ENCODE measurements around the gene PRRC2A. TPM values are rescaled to one million over a fixed set of nuclear protein-coding genes. Genes with fewer than 3 reads are reported as not detected.

Gene PRRC2A
- total and polyA plus RNA-seq, 10 donors = 84.1 to 198 (median 155) TPM

DNA sequence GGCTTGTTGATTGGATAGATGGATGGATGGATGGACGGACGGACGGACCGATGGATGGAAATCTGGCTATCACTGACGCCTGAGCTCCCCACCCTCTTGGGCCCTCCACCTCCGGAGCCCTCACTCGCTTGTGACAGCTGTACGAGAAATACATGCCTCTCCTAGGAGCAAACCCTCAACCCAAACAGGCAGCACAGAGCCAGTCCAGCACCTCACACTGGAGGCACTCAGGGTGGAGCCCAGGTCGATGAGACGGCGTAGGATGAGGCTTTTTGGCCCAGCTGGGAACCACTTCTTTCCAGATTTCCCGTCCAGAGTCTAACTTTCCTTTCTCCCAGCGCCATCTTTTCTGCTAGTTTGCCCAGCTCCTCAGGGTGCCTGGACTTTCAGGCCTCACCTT lies 63.1 kb downstream of the PRRC2A start:
- Histone ChIP-seq H3K27ac (peak overlapping the region in 2 of 8 donors; percentile 23 to 59), H3K4me1 (peaks cover 7 to 41% (median 29%) of the 10 kb centered on the region in 6 donors), H3K4me3 (peak overlapping the region in 2 of 8 donors; percentile 19 to 23), H3K9me3 (no peaks in the 10 kb centered on the region), H3K27me3 (replicated peaks in 1 of 7) (no peaks in the 10 kb centered on the region), H3K36me3 (peaks cover 0 to 49% (median 35%) of the 10 kb centered on the region in 6 donors)
- TF ChIP-seq, protein P1, sequence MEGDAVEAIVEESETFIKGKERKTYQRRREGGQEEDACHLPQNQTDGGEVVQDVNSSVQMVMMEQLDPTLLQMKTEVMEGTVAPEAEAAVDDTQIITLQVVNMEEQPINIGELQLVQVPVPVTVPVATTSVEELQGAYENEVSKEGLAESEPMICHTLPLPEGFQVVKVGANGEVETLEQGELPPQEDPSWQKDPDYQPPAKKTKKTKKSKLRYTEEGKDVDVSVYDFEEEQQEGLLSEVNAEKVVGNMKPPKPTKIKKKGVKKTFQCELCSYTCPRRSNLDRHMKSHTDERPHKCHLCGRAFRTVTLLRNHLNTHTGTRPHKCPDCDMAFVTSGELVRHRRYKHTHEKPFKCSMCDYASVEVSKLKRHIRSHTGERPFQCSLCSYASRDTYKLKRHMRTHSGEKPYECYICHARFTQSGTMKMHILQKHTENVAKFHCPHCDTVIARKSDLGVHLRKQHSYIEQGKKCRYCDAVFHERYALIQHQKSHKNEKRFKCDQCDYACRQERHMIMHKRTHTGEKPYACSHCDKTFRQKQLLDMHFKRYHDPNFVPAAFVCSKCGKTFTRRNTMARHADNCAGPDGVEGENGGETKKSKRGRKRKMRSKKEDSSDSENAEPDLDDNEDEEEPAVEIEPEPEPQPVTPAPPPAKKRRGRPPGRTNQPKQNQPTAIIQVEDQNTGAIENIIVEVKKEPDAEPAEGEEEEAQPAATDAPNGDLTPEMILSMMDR (IDR thresholded peaks at IDR 0.05 in 8 of 11, conservative IDR thresholded peaks at IDR 0.05 in 3 of 11) = no peak
- TF ChIP-seq POLR2A (IDR thresholded peaks at IDR 0.05) (no peak), POLR2AphosphoS5 (IDR thresholded peaks at IDR 0.05) (no peak)
- 84 to 90% (median 88%) methylated on average over 13 of the region's 13 CpGs for WGBS, 5 donors
- DNase-seq = no peak
- intact Hi-C loops (cut with DNase I; ENCODE audit: low total_unique reads) = no loop called here

DNA sequence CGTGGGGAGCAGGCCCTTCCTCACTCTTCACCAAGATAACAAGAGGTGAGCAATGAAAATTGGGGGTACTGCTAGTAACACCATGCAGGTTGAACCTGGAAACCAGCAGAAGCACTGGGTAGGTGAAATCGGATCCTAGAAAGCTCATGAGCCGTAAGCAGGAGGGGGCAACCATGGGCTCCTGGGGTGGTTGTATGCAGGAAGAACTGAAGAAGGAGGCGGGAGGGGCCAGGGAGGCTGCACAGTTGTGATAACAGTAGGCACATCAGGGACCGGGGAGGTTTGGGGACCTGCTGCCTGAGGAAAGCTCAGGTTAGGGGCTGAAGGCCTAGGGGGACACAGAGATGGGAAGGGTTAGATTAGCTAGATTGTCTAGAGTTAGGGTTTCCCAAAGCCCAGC lies 66.0 kb downstream of the PRRC2A start:
- 81 to 88% (median 85%) methylated on average over 5 of the region's 5 CpGs for WGBS, 5 donors

DNA sequence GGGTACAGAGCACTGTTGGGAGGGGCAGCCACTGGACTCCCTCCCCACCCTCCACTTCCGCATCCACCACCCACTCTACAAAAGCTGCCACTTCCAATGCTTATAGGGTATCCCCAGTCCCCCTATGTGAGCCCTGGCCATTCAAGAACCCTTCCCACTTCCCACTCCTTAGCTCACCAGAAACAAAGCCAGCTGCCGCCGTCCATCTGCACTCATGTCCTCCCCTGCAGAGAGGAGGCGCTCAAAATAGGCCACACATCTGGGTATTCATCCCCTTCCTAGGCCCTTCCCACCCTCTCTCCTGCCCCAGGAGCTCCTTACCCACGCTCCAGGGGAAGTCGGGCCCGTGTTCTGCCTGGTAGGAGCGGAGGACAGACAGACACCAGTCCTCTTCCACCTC lies 66.8 kb downstream of the PRRC2A start:
- TF ChIP-seq POLR2AphosphoS5 (IDR thresholded peaks at IDR 0.05) = peak in 2 of 3 donors; percentile 1 to 15
- TF ChIP-seq, protein P1 (IDR thresholded peaks at IDR 0.05 in 8 of 11, conservative IDR thresholded peaks at IDR 0.05 in 3 of 11) = no peak
- TF ChIP-seq POLR2A (IDR thresholded peaks at IDR 0.05) = no peak
- no peaks in the 10 kb centered on the region for H3K9me3 ChIP-seq
- no peak for DNase-seq
- H3K4me1 ChIP-seq = peaks cover 0 to 29% (median 15%) of the 10 kb centered on the region in 6 donors
- H3K4me3 ChIP-seq = no peak overlapping the region
- intact Hi-C loops (cut with DNase I; ENCODE audit: low total_unique reads) = no loop called here
- WGBS, 5 donors = 86 to 94% (median 92%) methylated on average over 8 of the region's 8 CpGs
- no peaks in the 10 kb centered on the region for H3K27me3 ChIP-seq (replicated peaks in 1 of 7)
- peak overlapping the region in 1 of 8 donors; percentile 3 for H3K27ac ChIP-seq
- H3K36me3 ChIP-seq = peaks cover 0 to 86% (median 72%) of the 10 kb centered on the region in 6 donors

More for the DNA sequence above, 66.0 kb downstream of the PRRC2A start:
- no peaks in the 10 kb centered on the region for H3K9me3 ChIP-seq
- no peak overlapping the region for H3K27ac ChIP-seq
- H3K27me3 ChIP-seq (replicated peaks in 1 of 7) = no peaks in the 10 kb centered on the region
- H3K36me3 ChIP-seq = peaks cover 0 to 78% (median 63%) of the 10 kb centered on the region in 6 donors
- intact Hi-C loops (cut with DNase I; ENCODE audit: low total_unique reads) = no loop called here
- peaks cover 0 to 38% (median 21%) of the 10 kb centered on the region in 6 donors for H3K4me1 ChIP-seq
- no peak overlapping the region for H3K4me3 ChIP-seq
- no peak for DNase-seq
- TF ChIP-seq POLR2A (IDR thresholded peaks at IDR 0.05) (no peak), POLR2AphosphoS5 (IDR thresholded peaks at IDR 0.05) (no peak)
- TF ChIP-seq, protein P1 (IDR thresholded peaks at IDR 0.05 in 8 of 11, conservative IDR thresholded peaks at IDR 0.05 in 3 of 11) = no peak

Small RNA genes lying within 50 kb of the gene (microRNA-seq; reads per million reads assigned to microRNA genes)
- 0 to 0.36 (median 0.35) reads per million in 3 donors for gene MIR6832

Small RNA genes lying within 50 kb of the gene (small RNA-seq; reads per million reads assigned to genes)
- gene MIR6832 (0 reads per million in 4 donors), gene RF00019 (0 reads per million in 4 donors), gene SNORA38 (5.1 to 20.6 (median 10.4) reads per million in 4 donors), gene UQCRHP1 (0 reads per million in 4 donors)

Other genes starting within 250 kb of the PRRC2A start
Only the 30 nearest of the 35 such genes appear.
- gene MICB, start 122.6 kb upstream of the PRRC2A start, total RNA-seq = 10 to 100 TPM; 13.8 to 21.4 (median 15.0) TPM
- gene MICB, start 122.6 kb upstream of the PRRC2A start, polyA plus RNA-seq = 1 to 10 TPM; 6.9 to 8.3 (median 6.9) TPM
- gene MCCD1, start 91.8 kb upstream of the PRRC2A start, total RNA-seq = not detected
- gene MCCD1, start 91.8 kb upstream of the PRRC2A start, polyA plus RNA-seq = not detected
- 100 to 1,000 TPM; 291 to 417 (median 354) TPM for gene DDX39B, start 78.7 kb upstream of the PRRC2A start, total RNA-seq
- 100 to 1,000 TPM; 316 to 768 (median 493) TPM for gene DDX39B, start 78.7 kb upstream of the PRRC2A start, polyA plus RNA-seq
- 1 to 10 TPM; 2.0 to 3.7 (median 2.7) TPM for gene ATP6V1G2, start 74.1 kb upstream of the PRRC2A start, total RNA-seq
- gene ATP6V1G2, start 74.1 kb upstream of the PRRC2A start, polyA plus RNA-seq = 1 to 10 TPM; 1.9 to 2.7 (median 2.2) TPM
- 10 to 100 TPM; 11.0 to 36.3 (median 19.4) TPM for gene NFKBIL1, start 73.1 kb upstream of the PRRC2A start, total RNA-seq
- 10 to 100 TPM; 16.9 to 24.2 (median 19.3) TPM for gene NFKBIL1, start 73.1 kb upstream of the PRRC2A start, polyA plus RNA-seq
- 10 to 100 TPM in 1 of 7 donors, 1 to 10 TPM in 6; 2.4 to 14.4 (median 5.1) TPM for gene LTA, start 48.4 kb upstream of the PRRC2A start, total RNA-seq
- 1 to 10 TPM; 6.8 to 9.2 (median 7.3) TPM for gene LTA, start 48.4 kb upstream of the PRRC2A start, polyA plus RNA-seq
- gene TNF, start 45.1 kb upstream of the PRRC2A start, total RNA-seq = 10 to 100 TPM in 5 of 7 donors, 1 to 10 TPM in 2; 6.5 to 18.3 (median 11.6) TPM
- gene TNF, start 45.1 kb upstream of the PRRC2A start, polyA plus RNA-seq = 10 to 100 TPM in 2 of 3 donors, 1 to 10 TPM in 1; 5.5 to 17.3 (median 13.3) TPM
- gene LTB, start 38.3 kb upstream of the PRRC2A start, total RNA-seq = 100 to 1,000 TPM in 6 of 7 donors, 10 to 100 TPM in 1; 83.0 to 403 (median 162) TPM
- 1,000 to 10,000 TPM in 1 of 3 donors, 100 to 1,000 TPM in 2; 804 to 1,256 (median 838) TPM for gene LTB, start 38.3 kb upstream of the PRRC2A start, polyA plus RNA-seq
- gene LST1, start 34.4 kb upstream of the PRRC2A start, total RNA-seq = 100 to 1,000 TPM; 139 to 268 (median 217) TPM
- gene LST1, start 34.4 kb upstream of the PRRC2A start, polyA plus RNA-seq = 100 to 1,000 TPM; 128 to 214 (median 203) TPM
- gene NCR3, start 27.7 kb upstream of the PRRC2A start, total RNA-seq = 10 to 100 TPM in 6 of 7 donors, 1 to 10 TPM in 1; 7.8 to 28.1 (median 12.1) TPM
- 10 to 100 TPM; 15.9 to 30.3 (median 25.3) TPM for gene NCR3, start 27.7 kb upstream of the PRRC2A start, polyA plus RNA-seq
- gene AIF1, start 5.5 kb upstream of the PRRC2A start, total RNA-seq = 100 to 1,000 TPM; 258 to 479 (median 310) TPM
- 100 to 1,000 TPM; 258 to 416 (median 312) TPM for gene AIF1, start 5.5 kb upstream of the PRRC2A start, polyA plus RNA-seq
- gene BAG6, start 31.9 kb downstream of the PRRC2A start, total RNA-seq = 100 to 1,000 TPM; 211 to 328 (median 260) TPM
- 100 to 1,000 TPM; 195 to 311 (median 310) TPM for gene BAG6, start 31.9 kb downstream of the PRRC2A start, polyA plus RNA-seq
- gene APOM, start 35.2 kb downstream of the PRRC2A start, total RNA-seq = 1 to 10 TPM in 6 of 7 donors, under 1 TPM in 1; 0.66 to 3.9 (median 2.5) TPM
- 1 to 10 TPM; 4.7 to 9.7 (median 7.5) TPM for gene APOM, start 35.2 kb downstream of the PRRC2A start, polyA plus RNA-seq
- 10 to 100 TPM; 24.1 to 37.4 (median 28.6) TPM for gene C6orf47, start 40.1 kb downstream of the PRRC2A start, total RNA-seq
- 10 to 100 TPM; 12.2 to 22.6 (median 13.4) TPM for gene C6orf47, start 40.1 kb downstream of the PRRC2A start, polyA plus RNA-seq
- gene GPANK1, start 44.3 kb downstream of the PRRC2A start, total RNA-seq = 10 to 100 TPM; 12.7 to 21.3 (median 17.4) TPM
- gene GPANK1, start 44.3 kb downstream of the PRRC2A start, polyA plus RNA-seq = 10 to 100 TPM; 12.4 to 19.2 (median 14.8) TPM
- gene CSNK2B, start 45.4 kb downstream of the PRRC2A start, total RNA-seq = 100 to 1,000 TPM; 122 to 294 (median 150) TPM
- gene CSNK2B, start 45.4 kb downstream of the PRRC2A start, polyA plus RNA-seq = 100 to 1,000 TPM; 132 to 163 (median 139) TPM
- gene LY6G5B, start 49.3 kb downstream of the PRRC2A start, total RNA-seq = 10 to 100 TPM; 11.0 to 25.3 (median 16.3) TPM
- 1 to 10 TPM; 3.0 to 5.8 (median 3.7) TPM for gene LY6G5B, start 49.3 kb downstream of the PRRC2A start, polyA plus RNA-seq
- 1 to 10 TPM; 3.3 to 7.9 (median 5.8) TPM for gene LY6G5C, start 60.4 kb downstream of the PRRC2A start, total RNA-seq
- 1 to 10 TPM; 3.3 to 4.3 (median 3.5) TPM for gene LY6G5C, start 60.4 kb downstream of the PRRC2A start, polyA plus RNA-seq
- 10 to 100 TPM; 55.8 to 80.7 (median 71.1) TPM for gene ABHD16A, start 82.6 kb downstream of the PRRC2A start, total RNA-seq
- 10 to 100 TPM; 30.2 to 42.3 (median 34.4) TPM for gene ABHD16A, start 82.6 kb downstream of the PRRC2A start, polyA plus RNA-seq
- gene LY6G6F, start 86.2 kb downstream of the PRRC2A start, total RNA-seq = 1 to 10 TPM; 1.6 to 4.9 (median 2.2) TPM
- gene LY6G6F, start 86.2 kb downstream of the PRRC2A start, polyA plus RNA-seq = under 1 TPM; 0.11 to 0.68 (median 0.35) TPM
- not detected for gene LY6G6D, start 94.6 kb downstream of the PRRC2A start, total RNA-seq
- not detected for gene LY6G6D, start 94.6 kb downstream of the PRRC2A start, polyA plus RNA-seq
- under 1 TPM in 2 of 7 donors, not detected in 5; 0.49 to 0.77 TPM for gene LY6G6C, start 101.0 kb downstream of the PRRC2A start, total RNA-seq
- gene LY6G6C, start 101.0 kb downstream of the PRRC2A start, polyA plus RNA-seq = not detected
- gene MPIG6B, start 102.7 kb downstream of the PRRC2A start, total RNA-seq = 10 to 100 TPM in 4 of 7 donors, 1 to 10 TPM in 3; 7.9 to 15.1 (median 10.6) TPM
- under 1 TPM; 0.46 to 0.61 (median 0.48) TPM for gene MPIG6B, start 102.7 kb downstream of the PRRC2A start, polyA plus RNA-seq
- 100 to 1,000 TPM in 1 of 7 donors, 10 to 100 TPM in 6; 63.0 to 116 (median 72.3) TPM for gene DDAH2, start 108.6 kb downstream of the PRRC2A start, total RNA-seq
- 10 to 100 TPM; 67.1 to 84.7 (median 81.0) TPM for gene DDAH2, start 108.6 kb downstream of the PRRC2A start, polyA plus RNA-seq
- 100 to 1,000 TPM; 296 to 392 (median 326) TPM for gene CLIC1, start 115.8 kb downstream of the PRRC2A start, total RNA-seq
- 100 to 1,000 TPM; 321 to 447 (median 388) TPM for gene CLIC1, start 115.8 kb downstream of the PRRC2A start, polyA plus RNA-seq
- 10 to 100 TPM; 20.2 to 35.2 (median 27.6) TPM for gene MSH5, start 119.3 kb downstream of the PRRC2A start, total RNA-seq
- gene MSH5, start 119.3 kb downstream of the PRRC2A start, polyA plus RNA-seq = 10 to 100 TPM; 11.2 to 26.7 (median 23.1) TPM
- 10 to 100 TPM in 1 of 7 donors, 1 to 10 TPM in 5, not detected in 1; 3.6 to 11.8 (median 5.3) TPM for gene SAPCD1, start 141.9 kb downstream of the PRRC2A start, total RNA-seq
- gene SAPCD1, start 141.9 kb downstream of the PRRC2A start, polyA plus RNA-seq = 10 to 100 TPM in 1 of 3 donors, 1 to 10 TPM in 2; 7.5 to 14.2 (median 8.3) TPM
- gene VWA7, start 156.6 kb downstream of the PRRC2A start, total RNA-seq = 1 to 10 TPM in 4 of 7 donors, under 1 TPM in 2, not detected in 1; 0.68 to 2.6 (median 1.3) TPM
- gene VWA7, start 156.6 kb downstream of the PRRC2A start, polyA plus RNA-seq = 1 to 10 TPM in 1 of 3 donors, under 1 TPM in 2; 0.09 to 1.2 (median 0.11) TPM
- gene VARS1, start 175.0 kb downstream of the PRRC2A start, total RNA-seq = 10 to 100 TPM; 32.4 to 97.3 (median 62.5) TPM
- 10 to 100 TPM; 31.1 to 49.0 (median 38.3) TPM for gene VARS1, start 175.0 kb downstream of the PRRC2A start, polyA plus RNA-seq
- gene LSM2, start 186.3 kb downstream of the PRRC2A start, total RNA-seq = 10 to 100 TPM; 35.9 to 54.4 (median 42.9) TPM
- gene LSM2, start 186.3 kb downstream of the PRRC2A start, polyA plus RNA-seq = 10 to 100 TPM; 74.5 to 98.9 (median 80.4) TPM